T-helper 17 cell (primary cell): ENCODE results near the gene LMO1. TPM values are rescaled to one million over a fixed set of nuclear protein-coding genes. Genes with fewer than 3 reads are reported as not detected.

Source experiments
- ATAC-seq: fragments of 150-1000 bp; cut with Tn5 transposase; 2 replicates; pipeline ENCODE4 v1.10.0; 2021; ENCODE audit warnings: mild to moderate bottlenecking, moderate library complexity
- DNase-seq, 3 donors: peaks; one replicate each; pipeline versions ENCODE4 v3.0.0 to v3.0.0-alpha.2; 2020 to 2021
- H3K9me3 ChIP-seq: one replicate; pipeline ENCODE4 v1.7.0; 2013; ENCODE audit warnings: low read length, mild to moderate bottlenecking; ENCODE audit not compliant: control insufficient read depth, poor library complexity, severe bottlenecking
- H3K27ac Mint-ChIP-seq: one replicate; pipeline ENCODE4 v1.8.0; 2022; ENCODE audit warnings: mild to moderate bottlenecking, moderate library complexity, mixed read lengths
- H3K27me3 Mint-ChIP-seq: one replicate; pipeline ENCODE4 v1.8.0; 2022; ENCODE audit warnings: mixed read lengths
- H3K36me3 Mint-ChIP-seq: one replicate; pipeline ENCODE4 v1.8.0; 2022; ENCODE audit warnings: low read depth, mixed read lengths
- H3K4me1 Mint-ChIP-seq: one replicate; pipeline ENCODE4 v1.8.0; 2022; ENCODE audit warnings: mild to moderate bottlenecking, mixed read lengths
- H3K4me3 Mint-ChIP-seq: one replicate; pipeline ENCODE4 v1.8.0; 2022; ENCODE audit warnings: mild to moderate bottlenecking, moderate library complexity, mixed read lengths
- total RNA-seq, 4 donors: library from RNA in 2 of 4; stranded (reverse) in 2 of 4; gene quantifications; one replicate each; pipeline ENCODE4 v1.2.3 and lab custom pipeline; 2022 to 2026

LMO1 gene
- total RNA-seq, 2 donors from 2014 or later, result not detected

DNA sequence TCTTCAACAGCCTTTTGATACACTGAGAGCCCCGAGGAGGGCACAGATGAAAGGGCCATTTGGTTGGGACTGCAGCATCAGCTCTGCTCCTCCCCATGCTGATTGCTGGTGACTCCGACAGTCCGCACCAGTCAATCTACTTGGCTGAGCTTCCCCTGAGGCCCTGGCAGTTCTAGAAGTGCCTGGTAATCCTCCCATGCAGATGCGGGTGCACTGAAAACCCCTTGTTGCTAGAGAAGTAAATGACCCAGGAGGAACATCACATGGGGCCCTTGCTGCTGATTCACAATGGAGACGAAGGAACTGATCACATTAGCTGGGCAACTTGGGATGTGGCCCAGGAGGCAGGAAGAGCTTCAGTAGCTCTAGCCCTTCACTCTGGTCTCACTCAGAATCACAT is 59.7 kb downstream of the LMO1 start:
- ATAC-seq (no peak), DNase-seq (no peak)
- no peak overlapping the region for H3K4me3 Mint-ChIP-seq
- peaks cover 84% of the 10 kb centered on the region for H3K27me3 Mint-ChIP-seq
- no peak overlapping the region for H3K27ac Mint-ChIP-seq
- H3K36me3 Mint-ChIP-seq, result no peaks in the 10 kb centered on the region
- no peaks in the 10 kb centered on the region for H3K9me3 ChIP-seq
- H3K4me1 Mint-ChIP-seq, result peaks cover 4% of the 10 kb centered on the region

DNA sequence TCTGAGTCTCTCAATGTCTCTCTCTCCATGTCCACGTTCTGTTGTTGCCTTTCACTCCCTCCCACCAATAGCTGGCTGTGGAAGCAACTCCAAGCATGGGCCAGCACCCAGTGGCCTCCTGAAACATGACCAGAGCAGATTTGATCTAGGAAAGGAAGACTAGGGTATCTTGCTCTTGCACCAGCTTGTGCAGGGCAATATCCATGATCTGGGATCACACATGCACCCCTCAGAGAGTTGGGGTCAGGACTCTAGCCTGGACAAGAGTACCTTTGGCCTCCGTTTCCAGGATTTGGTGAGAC is 60.3 kb downstream of the LMO1 start:
- peaks cover 4% of the 10 kb centered on the region for H3K4me1 Mint-ChIP-seq
- no peak overlapping the region for H3K4me3 Mint-ChIP-seq
- no peak for DNase-seq
- ATAC-seq, result no peak
- no peaks in the 10 kb centered on the region for H3K36me3 Mint-ChIP-seq
- H3K27me3 Mint-ChIP-seq, result peaks cover 84% of the 10 kb centered on the region
- H3K27ac Mint-ChIP-seq, result no peak overlapping the region
- no peaks in the 10 kb centered on the region for H3K9me3 ChIP-seq

DNA sequence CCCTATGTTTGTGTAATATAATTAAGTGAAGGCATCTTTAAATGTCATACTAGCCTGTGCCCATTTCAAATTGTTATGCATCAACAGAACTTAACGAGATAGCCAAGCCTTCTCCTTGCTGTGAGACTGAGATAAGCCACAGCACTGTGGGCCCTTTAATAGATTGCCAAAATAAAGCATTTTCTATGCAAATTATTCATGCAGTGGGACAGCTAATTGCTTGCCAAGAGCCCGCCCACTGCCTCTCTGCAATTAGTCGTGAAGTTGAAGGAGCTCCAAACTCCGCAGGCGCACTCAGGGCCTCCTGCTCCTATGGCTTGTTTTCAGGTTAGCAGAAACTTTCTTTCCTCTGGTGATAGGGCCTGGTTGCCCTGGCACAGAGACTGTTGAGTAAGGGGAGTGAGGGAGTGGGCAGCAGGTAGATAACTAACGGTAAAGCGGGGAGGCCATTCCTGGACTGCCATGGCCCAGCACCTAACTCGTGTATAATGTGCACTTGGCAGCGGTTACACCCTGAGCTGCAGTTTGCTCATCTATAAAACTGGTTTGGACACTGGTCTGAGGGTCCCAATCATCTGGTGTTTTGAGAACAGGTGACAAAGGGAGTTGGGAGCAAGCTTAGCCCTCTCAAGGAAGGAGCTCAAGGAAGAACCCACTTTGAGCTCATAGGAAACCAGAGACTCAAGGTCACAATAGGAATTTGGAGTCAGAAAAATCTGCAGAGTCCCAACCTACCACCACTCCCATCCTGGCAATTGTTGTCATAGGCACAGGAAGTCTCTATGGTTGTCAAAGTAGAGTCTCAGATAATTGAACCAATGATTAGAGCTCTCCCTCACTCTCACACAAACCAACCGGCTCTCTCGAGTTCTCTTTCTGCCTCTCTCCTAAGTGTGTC is 60.9 kb downstream of the LMO1 start:
- no peak for ATAC-seq
- no peaks in the 10 kb centered on the region for H3K9me3 ChIP-seq
- no peak overlapping the region for H3K4me3 Mint-ChIP-seq
- H3K4me1 Mint-ChIP-seq, result peaks cover 4% of the 10 kb centered on the region
- no peak overlapping the region for H3K27ac Mint-ChIP-seq
- peaks cover 84% of the 10 kb centered on the region for H3K27me3 Mint-ChIP-seq
- DNase-seq, result no peak
- no peaks in the 10 kb centered on the region for H3K36me3 Mint-ChIP-seq

GRCh38 chr11:8201644-8202365 is 61.9 kb downstream of the LMO1 start:
- peaks cover 84% of the 10 kb centered on the region for H3K27me3 Mint-ChIP-seq
- H3K36me3 Mint-ChIP-seq, result no peaks in the 10 kb centered on the region
- peaks cover 3% of the 10 kb centered on the region for H3K4me1 Mint-ChIP-seq
- ATAC-seq (peak; percentile 78), DNase-seq (no peak)
- no peak overlapping the region for H3K27ac Mint-ChIP-seq
- no peak overlapping the region for H3K4me3 Mint-ChIP-seq
- no peaks in the 10 kb centered on the region for H3K9me3 ChIP-seq

DNA sequence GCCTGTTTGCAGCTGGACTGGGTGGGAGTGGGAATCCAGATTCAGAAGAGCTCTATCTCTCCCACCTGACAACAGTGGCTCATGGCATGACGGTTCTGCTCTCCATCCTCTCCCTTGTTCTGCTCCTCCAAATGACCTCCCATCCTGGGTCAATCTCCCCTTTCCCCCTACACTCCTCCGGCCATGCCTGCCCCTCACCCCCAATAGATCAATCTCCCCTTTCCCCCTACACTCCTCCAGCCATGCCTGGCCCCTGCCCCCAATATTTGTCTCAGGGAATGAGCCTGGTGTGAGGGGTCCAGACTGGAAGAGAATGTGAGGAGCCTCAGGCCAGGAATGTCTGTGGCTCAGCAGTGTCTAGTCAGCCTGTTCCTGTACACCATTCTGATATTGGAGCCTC is 64.0 kb downstream of the LMO1 start:
- no peak overlapping the region for H3K27ac Mint-ChIP-seq
- H3K27me3 Mint-ChIP-seq, result peaks cover 81% of the 10 kb centered on the region
- peaks cover 3% of the 10 kb centered on the region for H3K36me3 Mint-ChIP-seq
- peaks cover 2% of the 10 kb centered on the region for H3K4me1 Mint-ChIP-seq
- DNase-seq, result no peak
- no peaks in the 10 kb centered on the region for H3K9me3 ChIP-seq
- H3K4me3 Mint-ChIP-seq, result no peak overlapping the region
- ATAC-seq, result no peak

GRCh38 chr11:8196749-8197148 is 66.9 kb downstream of the LMO1 start:
- Mint-ChIP-seq H3K27ac (no peak overlapping the region), H3K4me1 (peaks cover 2% of the 10 kb centered on the region), H3K4me3 (no peak overlapping the region), H3K36me3 (peaks cover 3% of the 10 kb centered on the region), H3K27me3 (peaks cover 74% of the 10 kb centered on the region)
- ATAC-seq, result no peak
- no peaks in the 10 kb centered on the region for H3K9me3 ChIP-seq
- no peak for DNase-seq

- ATAC-seq, result no peak
- H3K27me3 Mint-ChIP-seq, result peaks cover 76% of the 10 kb centered on the region
- no peak for DNase-seq
Measured at GRCh38 chr11:8194956-8195355, 68.7 kb downstream of the LMO1 start.

GRCh38 chr11:8192896-8193209 is 70.8 kb downstream of the LMO1 start:
- no peak for ATAC-seq
- no peaks in the 10 kb centered on the region for H3K9me3 ChIP-seq
- H3K4me3 Mint-ChIP-seq, result no peak overlapping the region
- no peak for DNase-seq
- no peak overlapping the region for H3K27ac Mint-ChIP-seq
- H3K36me3 Mint-ChIP-seq, result peaks cover 5% of the 10 kb centered on the region
- H3K27me3 Mint-ChIP-seq, result peaks cover 56% of the 10 kb centered on the region
- H3K4me1 Mint-ChIP-seq, result peaks cover 2% of the 10 kb centered on the region

More at GRCh38 chr11:8194956-8195355, 68.7 kb downstream of the LMO1 start:
- Mint-ChIP-seq H3K36me3 (peaks cover 5% of the 10 kb centered on the region), H3K4me1 (peaks cover 2% of the 10 kb centered on the region), H3K27ac (peak overlapping the region; percentile 3), H3K4me3 (no peak overlapping the region)
- no peaks in the 10 kb centered on the region for H3K9me3 ChIP-seq

DNA sequence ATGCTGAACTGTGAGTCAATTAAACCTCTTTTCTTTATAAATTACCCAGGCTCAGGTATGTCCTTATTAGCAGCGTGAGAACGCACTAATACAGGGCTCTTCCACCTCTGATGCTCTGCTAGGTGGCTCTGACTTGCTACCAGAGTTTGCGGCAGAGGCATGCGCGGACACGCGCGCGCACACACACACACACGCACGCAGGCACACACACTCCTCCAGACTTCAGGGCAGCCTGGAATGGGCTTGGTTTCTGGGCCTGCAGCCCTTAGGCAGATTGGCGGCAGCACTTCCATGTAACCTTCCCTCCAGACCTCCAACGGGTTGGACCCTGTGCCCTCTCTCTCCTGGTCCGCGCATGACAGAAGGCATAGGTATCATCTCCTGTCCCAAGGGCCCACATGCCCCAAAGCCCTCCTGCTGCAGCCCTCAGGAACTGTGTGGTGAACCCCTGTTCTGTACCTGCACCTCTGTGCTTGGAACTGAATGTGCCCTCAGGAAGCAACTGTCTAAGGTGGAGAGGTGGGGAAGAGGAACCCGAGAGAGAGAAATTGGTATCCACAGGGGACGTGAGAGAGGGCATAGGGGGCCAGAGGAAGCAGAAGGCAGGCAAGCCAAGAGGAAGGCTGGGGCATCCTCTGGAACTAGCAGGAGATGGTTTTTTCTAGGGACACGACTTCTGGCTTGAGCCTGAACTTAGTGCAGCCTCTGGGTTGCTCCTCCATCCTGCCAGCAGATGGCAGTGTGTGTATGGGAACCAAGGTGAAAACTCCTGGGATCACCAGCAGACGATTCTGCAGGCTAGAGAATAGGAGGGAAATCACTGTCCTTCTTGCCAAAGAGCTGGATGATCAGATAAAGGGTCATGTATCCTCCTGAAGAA is 71.4 kb downstream of the LMO1 start:
- DNase-seq (peak in 1 of 3 donors; percentile 38), ATAC-seq (peak; percentile 53)
- H3K4me1 Mint-ChIP-seq, result peaks cover 2% of the 10 kb centered on the region
- no peaks in the 10 kb centered on the region for H3K9me3 ChIP-seq
- no peak overlapping the region for H3K27ac Mint-ChIP-seq
- H3K27me3 Mint-ChIP-seq, result peaks cover 53% of the 10 kb centered on the region
- peaks cover 5% of the 10 kb centered on the region for H3K36me3 Mint-ChIP-seq
- H3K4me3 Mint-ChIP-seq, result no peak overlapping the region

- Mint-ChIP-seq H3K27ac (no peak overlapping the region), H3K36me3 (peaks cover 5% of the 10 kb centered on the region), H3K27me3 (peaks cover 46% of the 10 kb centered on the region), H3K4me1 (no peaks in the 10 kb centered on the region), H3K4me3 (no peak overlapping the region)
- ATAC-seq (no peak), DNase-seq (no peak)
- H3K9me3 ChIP-seq, result no peaks in the 10 kb centered on the region
Measured at GRCh38 chr11:8190431-8190830, 73.2 kb downstream of the LMO1 start.

DNA sequence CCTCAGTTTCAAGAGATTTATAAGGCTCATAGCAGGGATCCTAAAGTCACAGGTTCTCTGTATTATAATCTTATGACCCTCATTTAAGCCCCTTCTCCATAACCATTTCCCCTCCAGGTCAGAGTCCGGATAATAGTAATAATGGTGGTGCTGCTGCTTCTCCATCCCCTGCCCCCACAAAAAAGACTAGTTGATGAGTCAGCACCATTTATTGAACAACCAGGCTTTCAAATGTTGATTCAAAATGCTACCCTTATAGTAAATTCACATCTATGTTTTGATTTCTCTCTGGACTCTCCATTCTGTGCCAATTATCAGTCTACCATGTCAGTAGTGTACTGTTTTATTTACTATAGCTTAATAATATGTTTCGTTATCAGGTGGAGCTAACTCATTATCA is 77.2 kb downstream of the LMO1 start:
- Mint-ChIP-seq H3K36me3 (peaks cover 2% of the 10 kb centered on the region), H3K4me1 (no peaks in the 10 kb centered on the region), H3K27me3 (peaks cover 23% of the 10 kb centered on the region), H3K4me3 (no peak overlapping the region), H3K27ac (no peak overlapping the region)
- ATAC-seq (no peak), DNase-seq (no peak)
- H3K9me3 ChIP-seq, result no peaks in the 10 kb centered on the region

DNA sequence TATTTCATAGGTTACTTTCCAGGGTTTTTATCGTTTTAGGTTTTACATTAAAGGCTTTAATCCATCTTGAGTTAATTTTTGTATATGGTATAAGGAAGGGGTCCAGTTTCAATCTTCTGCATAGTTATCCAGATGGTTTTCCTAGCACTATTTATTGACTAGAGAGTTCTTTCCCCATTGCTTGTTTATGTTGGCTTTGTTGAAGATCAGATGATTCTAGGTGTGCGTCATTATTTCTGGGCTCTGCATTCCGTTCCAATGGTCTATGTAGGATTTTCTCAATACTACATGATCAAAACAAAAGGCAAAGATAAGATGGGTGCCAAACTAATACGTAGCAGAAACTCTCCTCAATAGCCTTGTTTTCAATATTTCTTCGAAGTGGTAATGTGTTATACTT is 80.6 kb downstream of the LMO1 start:
- H3K27me3 Mint-ChIP-seq, result peaks cover 40% of the 10 kb centered on the region

GRCh38 chr11:8180469-8180868 is 83.2 kb downstream of the LMO1 start:
- Mint-ChIP-seq H3K27me3 (peaks cover 46% of the 10 kb centered on the region), H3K36me3 (no peaks in the 10 kb centered on the region), H3K27ac (no peak overlapping the region), H3K4me3 (no peak overlapping the region), H3K4me1 (no peaks in the 10 kb centered on the region)
- ATAC-seq (no peak), DNase-seq (no peak)
- no peaks in the 10 kb centered on the region for H3K9me3 ChIP-seq

More for the DNA sequence above, 80.6 kb downstream of the LMO1 start:
- no peaks in the 10 kb centered on the region for H3K36me3 Mint-ChIP-seq
- ATAC-seq, result no peak
- no peak overlapping the region for H3K4me3 Mint-ChIP-seq
- no peak overlapping the region for H3K27ac Mint-ChIP-seq
- H3K9me3 ChIP-seq, result no peaks in the 10 kb centered on the region
- DNase-seq, result no peak
- no peaks in the 10 kb centered on the region for H3K4me1 Mint-ChIP-seq
